Loucy (cell line): ENCODE measurements around the gene SOD3.

Experiments used
- H2AFZ ChIP-seq: fragments of 200-600 bp; sonication (generic); 2 replicates; pipeline ENCODE4 v1.6.0; 2016; ENCODE audit warnings: antibody characterized with exemption, mild to moderate bottlenecking, low read length, moderate library complexity
- H3F3A ChIP-seq: fragments of 200-600 bp; 2 replicates; pipeline ENCODE4 v1.6.0; 2016; ENCODE audit warnings: antibody characterized with exemption, low read depth, mild to moderate bottlenecking
- H3K27me3 ChIP-seq: fragments of 200-600 bp; sonication (generic); 2 replicates; pipeline ENCODE4 v1.6.1; 2014; ENCODE audit warnings: low read length, mild to moderate bottlenecking; ENCODE audit not compliant: insufficient read depth, poor library complexity, severe bottlenecking
- H3K36me3 ChIP-seq: fragments of 200-600 bp; sonication (generic); 2 replicates; pipeline ENCODE4 v1.6.1; 2016; ENCODE audit warnings: low read length; ENCODE audit not compliant: insufficient read depth
- H3K4me1 ChIP-seq: fragments of 200-600 bp; sonication (generic); 2 replicates; pipeline ENCODE4 v1.5.1; 2014; ENCODE audit warnings: low read length, mild to moderate bottlenecking; ENCODE audit not compliant: insufficient read depth, poor library complexity, severe bottlenecking
- H3K4me2 ChIP-seq: fragments of 200-600 bp; sonication (generic); 2 replicates; pipeline ENCODE4 v1.6.0; 2014; ENCODE audit warnings: antibody characterized with exemption, low read length, low read depth, mild to moderate bottlenecking; ENCODE audit not compliant: poor library complexity, severe bottlenecking
- H3K4me3 ChIP-seq: fragments of 200-600 bp; sonication (generic); 2 replicates; pipeline ENCODE4 v1.5.1; 2014; ENCODE audit warnings: low read length, mild to moderate bottlenecking, mixed read lengths; ENCODE audit not compliant: poor library complexity, severe bottlenecking
- H3K79me2 ChIP-seq: fragments of 200-600 bp; sonication (generic); 2 replicates; pipeline ENCODE4 v1.6.1; 2014; ENCODE audit warnings: low read length; ENCODE audit not compliant: insufficient read depth
- H3K9ac ChIP-seq: fragments of 200-600 bp; sonication (generic); 2 replicates; pipeline ENCODE4 v1.6.0; 2014; ENCODE audit warnings: mild to moderate bottlenecking, low read depth, low read length, moderate library complexity; ENCODE audit not compliant: poor library complexity, severe bottlenecking
- H3K9me2 ChIP-seq: fragments of 200-600 bp; sonication (generic); replicated peaks from 2 replicates; pipeline ENCODE4 v1.6.1; 2016; ENCODE audit warnings: low read depth, low read length, mixed read lengths
- H3K9me3 ChIP-seq: fragments of 200-600 bp; sonication (generic); 2 replicates; pipeline ENCODE4 v1.6.1; 2014; ENCODE audit warnings: mild to moderate bottlenecking, antibody characterized with exemption, low read length, low read depth; ENCODE audit not compliant: insufficient read depth
- H4K20me1 ChIP-seq: fragments of 200-600 bp; sonication (generic); 2 replicates; pipeline ENCODE4 v1.6.0; 2014; ENCODE audit warnings: antibody characterized with exemption, low read length, mild to moderate bottlenecking; ENCODE audit not compliant: insufficient read depth, poor library complexity, severe bottlenecking
- EZH2phosphoT487 ChIP-seq: fragments of 200-600 bp; IDR thresholded peaks from 2 replicates; pipeline ENCODE4 v1.6.1; 2018; ENCODE audit warnings: antibody characterized with exemption, mild to moderate bottlenecking, moderate library complexity, borderline replicate concordance
- TF ChIP-seq, protein P1 (sequence below): fragments of 200-600 bp; sonication (generic); conservative IDR thresholded peaks from 2 replicates; pipeline ENCODE4 v1.5.1; 2014; ENCODE audit warnings: mild to moderate bottlenecking, antibody characterized with exemption, low read length

Gene SOD3

DNA sequence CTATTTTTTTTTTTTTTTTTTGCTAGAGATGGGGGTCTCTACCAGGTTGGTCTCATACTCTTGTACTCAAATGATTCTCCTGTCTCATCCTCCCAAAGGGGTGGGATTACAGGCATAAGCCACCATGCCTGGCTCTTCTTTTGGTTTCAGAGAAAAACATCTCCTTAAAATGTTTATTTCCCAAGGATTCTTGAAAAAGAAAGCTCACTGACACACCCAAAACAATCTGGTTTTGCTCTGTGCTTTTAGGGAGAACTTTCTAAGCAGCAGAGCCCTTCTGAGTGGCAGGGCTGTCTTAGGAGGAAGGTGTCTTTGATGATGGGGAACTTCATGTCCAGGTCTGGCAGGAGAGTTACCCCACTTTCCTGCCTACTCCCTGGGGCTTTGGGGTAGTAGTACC is 1.2 kb downstream of the SOD3 start:
- Histone ChIP-seq H4K20me1 (no peaks in the 10 kb centered on the region), H2AFZ (no peak overlapping the region), H3K9me2 (no peaks in the 10 kb centered on the region), H3K4me1 (no peaks in the 10 kb centered on the region), H3K9ac (no peak overlapping the region), H3K4me3 (no peak overlapping the region), H3K9me3 (peaks cover 4% of the 10 kb centered on the region; the same call in 1 of the 2 replicates), H3F3A (no peaks in the 10 kb centered on the region), H3K4me2 (no peak overlapping the region), H3K27me3 (no peaks in the 10 kb centered on the region), H3K79me2 (no peaks in the 10 kb centered on the region), H3K36me3 (no peaks in the 10 kb centered on the region)
- no peak for TF ChIP-seq EZH2phosphoT487
- TF ChIP-seq, protein P1, sequence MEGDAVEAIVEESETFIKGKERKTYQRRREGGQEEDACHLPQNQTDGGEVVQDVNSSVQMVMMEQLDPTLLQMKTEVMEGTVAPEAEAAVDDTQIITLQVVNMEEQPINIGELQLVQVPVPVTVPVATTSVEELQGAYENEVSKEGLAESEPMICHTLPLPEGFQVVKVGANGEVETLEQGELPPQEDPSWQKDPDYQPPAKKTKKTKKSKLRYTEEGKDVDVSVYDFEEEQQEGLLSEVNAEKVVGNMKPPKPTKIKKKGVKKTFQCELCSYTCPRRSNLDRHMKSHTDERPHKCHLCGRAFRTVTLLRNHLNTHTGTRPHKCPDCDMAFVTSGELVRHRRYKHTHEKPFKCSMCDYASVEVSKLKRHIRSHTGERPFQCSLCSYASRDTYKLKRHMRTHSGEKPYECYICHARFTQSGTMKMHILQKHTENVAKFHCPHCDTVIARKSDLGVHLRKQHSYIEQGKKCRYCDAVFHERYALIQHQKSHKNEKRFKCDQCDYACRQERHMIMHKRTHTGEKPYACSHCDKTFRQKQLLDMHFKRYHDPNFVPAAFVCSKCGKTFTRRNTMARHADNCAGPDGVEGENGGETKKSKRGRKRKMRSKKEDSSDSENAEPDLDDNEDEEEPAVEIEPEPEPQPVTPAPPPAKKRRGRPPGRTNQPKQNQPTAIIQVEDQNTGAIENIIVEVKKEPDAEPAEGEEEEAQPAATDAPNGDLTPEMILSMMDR, result no peak

DNA sequence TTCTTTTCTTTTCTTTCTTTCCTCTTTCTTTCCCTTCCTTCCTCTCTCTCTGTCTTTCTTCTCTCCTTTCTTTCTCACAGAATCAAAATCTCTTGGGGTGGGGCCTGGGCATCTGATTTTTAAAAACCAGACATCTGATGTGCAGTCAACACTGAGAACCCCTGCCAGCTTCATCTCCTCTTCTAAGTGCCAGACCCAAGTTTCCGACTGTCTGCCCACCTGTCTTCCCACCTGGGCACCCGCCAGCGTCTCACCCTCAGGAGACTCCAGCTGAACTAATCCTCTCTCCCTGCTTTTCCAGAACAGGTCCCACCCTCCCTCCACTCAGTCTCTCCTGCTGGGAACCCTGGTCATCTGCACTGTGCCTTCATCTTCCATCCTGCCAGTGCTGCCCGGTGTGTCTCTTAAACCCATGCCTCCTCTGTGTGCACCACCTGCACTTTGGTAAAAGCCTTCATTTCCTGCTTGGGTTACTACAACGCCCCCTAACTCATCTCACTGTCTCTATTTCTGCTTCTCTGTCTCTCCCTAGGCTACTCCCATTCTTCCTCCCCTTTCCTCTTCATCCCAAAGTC is 2.8 kb downstream of the SOD3 start:
- no peaks in the 10 kb centered on the region for H3K27me3 ChIP-seq
- TF ChIP-seq EZH2phosphoT487, result no peak
- TF ChIP-seq, protein P1, result no peak
- H3K4me2 ChIP-seq, result no peak overlapping the region

DNA sequence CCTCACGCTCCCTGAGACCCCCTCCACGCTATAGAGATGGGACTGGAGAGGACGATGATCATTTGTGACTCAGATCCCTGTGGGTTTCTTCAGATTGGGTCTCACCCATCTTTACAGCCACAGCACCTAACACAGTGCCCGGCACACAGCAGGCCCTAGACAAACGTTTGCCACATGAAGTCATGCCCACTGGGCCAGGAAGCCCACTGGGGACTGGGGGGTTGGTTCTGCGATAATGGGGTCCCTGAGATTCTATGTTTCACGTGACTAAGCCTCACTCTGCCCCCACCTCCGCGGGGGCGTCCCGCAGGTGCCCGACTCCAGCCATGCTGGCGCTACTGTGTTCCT is 3.8 kb downstream of the SOD3 start:
- H3K4me2 ChIP-seq, result no peak overlapping the region
- H3K36me3 ChIP-seq, result no peaks in the 10 kb centered on the region
- no peaks in the 10 kb centered on the region for H3K9me3 ChIP-seq
- H2AFZ ChIP-seq, result no peak overlapping the region
- no peaks in the 10 kb centered on the region for H3K27me3 ChIP-seq
- H4K20me1 ChIP-seq, result no peaks in the 10 kb centered on the region
- H3K9ac ChIP-seq, result no peak overlapping the region
- no peaks in the 10 kb centered on the region for H3K79me2 ChIP-seq
- no peaks in the 10 kb centered on the region for H3F3A ChIP-seq
- no peaks in the 10 kb centered on the region for H3K9me2 ChIP-seq
- TF ChIP-seq EZH2phosphoT487, result no peak
- TF ChIP-seq, protein P1, result no peak
- no peak overlapping the region for H3K4me3 ChIP-seq
- H3K4me1 ChIP-seq, result no peaks in the 10 kb centered on the region

More for the DNA sequence above, 2.8 kb downstream of the SOD3 start:
- H3K9me2 ChIP-seq, result no peaks in the 10 kb centered on the region
- no peaks in the 10 kb centered on the region for H3K4me1 ChIP-seq
- H3K9me3 ChIP-seq, result no peaks in the 10 kb centered on the region
- no peak overlapping the region for H3K4me3 ChIP-seq
- H3K79me2 ChIP-seq, result no peaks in the 10 kb centered on the region
- no peaks in the 10 kb centered on the region for H3K36me3 ChIP-seq
- no peaks in the 10 kb centered on the region for H3F3A ChIP-seq
- H2AFZ ChIP-seq, result no peak overlapping the region
- no peak overlapping the region for H3K9ac ChIP-seq
- no peaks in the 10 kb centered on the region for H4K20me1 ChIP-seq
